A549 (cell line): ENCODE results near the gene MYO9A. TPM values are rescaled to one million over a fixed set of nuclear protein-coding genes. Genes with fewer than 3 reads are reported as not detected.

Source experiments
- ATAC-seq, 2 experiments: fragments of 200-7000 bp in 1 of 2; fragments of >200 bp in 1 of 2; cut with Nextera tagmentation in 1 of 2; cut with Tn5 transposase in 1 of 2; 3 replicates each; pipeline versions ENCODE4 v1.8.0 to v1.9.1; 2018 to 2020; ENCODE audit warnings: mild to moderate bottlenecking in 1 of 2, moderate library complexity in 1 of 2
- CTCF ChIA-PET: fragments of 300-600 bp; sonication (Branson Sonifier 250); formaldehyde crosslinking; extraction: SDS; loops from one replicate; lab custom pipeline; 2021; ENCODE audit warnings: antibody characterized with exemption, inconsistent platforms; lab: Yijun Ruan, JAX
- POLR2A ChIA-PET: fragments of 350-600 bp; formaldehyde crosslinking; extraction: SDS; loops from one replicate; lab custom pipeline; 2021; ENCODE audit warnings: antibody characterized with exemption, inconsistent platforms; lab: Yijun Ruan, JAX
- DNase-seq, 2 experiments: peaks; one replicate each; pipeline versions ENCODE4 v3.0.0 to v3.0.0-alpha.2; 2011 to 2016; ENCODE audit warnings: low read depth in 1 of 2, low spot score in 1 of 2
- FAIRE-seq: peaks from 2 replicates; lab custom pipeline; 2011; peaks lifted over from hg19 to GRCh38; lab: Jason Lieb, UNC
- H3K27ac ChIP-seq, 2 experiments: fragments of >200 bp; sonication (Bioruptor Twin); formaldehyde crosslinking; 3 replicates each; pipeline ENCODE4 v1.5.1; 2016 to 2017
- H3K4me1 ChIP-seq: fragments of >200 bp; sonication (Bioruptor Twin); formaldehyde crosslinking; 3 replicates; pipeline ENCODE4 v1.6.1; 2016
- H3K4me2 ChIP-seq: fragments of >200 bp; sonication (Bioruptor Twin); formaldehyde crosslinking; 3 replicates; pipeline ENCODE4 v1.6.1; 2016
- H3K4me3 ChIP-seq: fragments of >200 bp; sonication (Bioruptor Twin); formaldehyde crosslinking; 3 replicates; pipeline ENCODE4 v1.5.1; 2016
- H3K9me3 ChIP-seq: fragments of >200 bp; sonication (Bioruptor Twin); formaldehyde crosslinking; 3 replicates; pipeline ENCODE4 v1.6.1; 2016
- CBX2 ChIP-seq: fragments of 200-600 bp; sonication (generic); IDR thresholded peaks from 2 replicates; pipeline ENCODE4 v1.6.1; 2016; ENCODE audit warnings: low read depth, mild to moderate bottlenecking, borderline replicate concordance
- CBX8 ChIP-seq: fragments of 200-600 bp; sonication (generic); IDR thresholded peaks from 2 replicates; pipeline ENCODE4 v1.6.1; 2016
- CEBPB ChIP-seq, 2 experiments: fragments of >200 bp in 1 of 2; sonication (Bioruptor Twin) in 1 of 2; formaldehyde crosslinking in 1 of 2; IDR thresholded peaks; 2 replicates each; pipeline ENCODE4 v1.6.1; 2012 to 2016
- EHF ChIP-seq: fragments of 250-450 bp; sonication (Bioruptor Pico); IDR thresholded peaks from 2 replicates; pipeline ENCODE4 v1.5.0; 2020; ENCODE audit warnings: mild to moderate bottlenecking
- EP300 ChIP-seq, 2 experiments: fragments of >200 bp; sonication (Bioruptor Twin); formaldehyde crosslinking; IDR thresholded peaks; 2 replicates in 1 of 2; 3 replicates in 1 of 2; pipeline ENCODE4 v1.6.1; 2016 to 2017
- GATA3 ChIP-seq: IDR thresholded peaks from 2 replicates; pipeline ENCODE4 v1.6.1; 2012; ENCODE audit warnings: borderline replicate concordance
- HEYL ChIP-seq: fragments of 250-450 bp; sonication (Bioruptor Pico); IDR thresholded peaks from 2 replicates; pipeline ENCODE4 v1.8.0; 2021; ENCODE audit warnings: mild to moderate bottlenecking, moderate library complexity
- HOXA7 ChIP-seq: fragments of 250-450 bp; sonication (Bioruptor Pico); IDR thresholded peaks from 2 replicates; pipeline ENCODE4 v1.5.0; 2020; ENCODE audit warnings: mild to moderate bottlenecking, moderate library complexity
- HOXB13 ChIP-seq: fragments of 250-450 bp; sonication (Bioruptor Pico); IDR thresholded peaks from 2 replicates; pipeline ENCODE4 v1.5.0; 2020; ENCODE audit warnings: low read depth, mild to moderate bottlenecking, moderate library complexity
- KDM1A ChIP-seq: fragments of 200-600 bp; sonication (generic); IDR thresholded peaks from 2 replicates; pipeline ENCODE4 v1.6.1; 2016; ENCODE audit warnings: low read depth, mild to moderate bottlenecking
- MAFK ChIP-seq: fragments of 450-650 bp; IDR thresholded peaks from 2 replicates; pipeline ENCODE4 v1.6.1; 2014; ENCODE audit not compliant: partially characterized antibody
- MYC ChIP-seq: IDR thresholded peaks from 2 replicates; pipeline ENCODE4 v1.6.1; 2012; ENCODE audit warnings: mild to moderate bottlenecking, inconsistent platforms, low read length, improper control_type of control experiment, borderline replicate concordance
- NFE2L2 ChIP-seq: fragments of 150-350 bp; conservative IDR thresholded peaks from 2 replicates; pipeline ENCODE4 v1.6.1; 2014; ENCODE audit warnings: low read length
- NPAS2 ChIP-seq: fragments of 250-450 bp; sonication (Bioruptor Pico); IDR thresholded peaks from 2 replicates; pipeline ENCODE4 v1.8.0; 2022; ENCODE audit warnings: mild to moderate bottlenecking, moderate library complexity, borderline replicate concordance
- NR3C1 ChIP-seq: fragments of >200 bp; sonication (Bioruptor Twin); formaldehyde crosslinking; IDR thresholded peaks from 3 replicates; pipeline ENCODE4 v1.6.1; 2017
- PHF8 ChIP-seq: fragments of 200-600 bp; sonication (generic); IDR thresholded peaks from 2 replicates; pipeline ENCODE4 v1.6.1; 2016; ENCODE audit warnings: low read depth, mild to moderate bottlenecking, antibody characterized with exemption, moderate library complexity, borderline replicate concordance
- RAD21 ChIP-seq, 2 experiments: fragments of >200 bp in 1 of 2; sonication (Bioruptor Twin) in 1 of 2; formaldehyde crosslinking in 1 of 2; IDR thresholded peaks in 1 of 2; conservative IDR thresholded peaks in 1 of 2; 2 replicates in 1 of 2; 3 replicates in 1 of 2; pipeline ENCODE4 v1.6.1; 2012 to 2018; ENCODE audit warnings: inconsistent platforms in 1 of 2
- RARB ChIP-seq: fragments of 250-450 bp; sonication (Bioruptor Pico); IDR thresholded peaks from 2 replicates; pipeline ENCODE4 v1.8.0; 2021; ENCODE audit warnings: mild to moderate bottlenecking, moderate library complexity
- RFX5 ChIP-seq: fragments of 450-650 bp; IDR thresholded peaks from 2 replicates; pipeline ENCODE4 v1.7.1; 2014; ENCODE audit warnings: antibody characterized with exemption, mild to moderate bottlenecking, moderate library complexity
- RNF2 ChIP-seq: fragments of 200-600 bp; sonication (generic); IDR thresholded peaks from 2 replicates; pipeline ENCODE4 v1.6.1; 2016; ENCODE audit warnings: low read depth, mild to moderate bottlenecking, antibody characterized with exemption, moderate library complexity, borderline replicate concordance
- SMC3 ChIP-seq: fragments of >200 bp; sonication (Bioruptor Twin); formaldehyde crosslinking; IDR thresholded peaks from 3 replicates; pipeline ENCODE4 v1.6.1; 2018; ENCODE audit warnings: inconsistent platforms
- TFCP2L1 ChIP-seq: fragments of 250-450 bp; sonication (Bioruptor Pico); IDR thresholded peaks from 2 replicates; pipeline ENCODE4 v1.5.0; 2021; ENCODE audit warnings: mild to moderate bottlenecking
- ZC3H11A ChIP-seq: fragments of 450-650 bp; IDR thresholded peaks from 2 replicates; pipeline ENCODE4 v1.6.1; 2014; ENCODE audit warnings: antibody characterized with exemption, mild to moderate bottlenecking
- ZFP36 ChIP-seq: fragments of 450-650 bp; IDR thresholded peaks from 2 replicates; pipeline ENCODE4 v1.6.1; 2014; ENCODE audit warnings: borderline replicate concordance; ENCODE audit not compliant: partially characterized antibody
- ZNF302 ChIP-seq: fragments of 250-450 bp; sonication (Bioruptor Pico); IDR thresholded peaks from 2 replicates; pipeline ENCODE4 v1.9.0; 2021; ENCODE audit warnings: inconsistent platforms, mild to moderate bottlenecking, moderate library complexity
- WGBS: methylation state at CpG from one replicate; pipeline ENCODE4 v1.1.6; 2017; ENCODE audit errors: missing lambda C conversion rate; 5-methylcytosine and 5-hydroxymethylcytosine counted together
- polyA plus RNA-seq, 4 experiments: library from polyadenylated mRNA; depleted of rRNA in 3 of 4; stranded (reverse); fragments of >200 nt; fragmentation: RNase III in 1 of 4; extraction: RNeasy Plus Mini Kit Qiagen cat#74134 plus additional on column Dnase treatment in 1 of 4; gene quantifications; 2 replicates in 3 of 4; 3 replicates in 1 of 4; pipeline ENCODE4 v1.2.3, GENCODE V29; 2011 to 2017
- TF ChIP-seq, protein P1 (sequence below): fragments of 450-650 bp; IDR thresholded peaks from 2 replicates; pipeline ENCODE4 v1.6.1; 2014; ENCODE audit warnings: antibody characterized with exemption
- TF ChIP-seq, protein P2 (sequence below): IDR thresholded peaks from 2 replicates; pipeline ENCODE4 v1.6.1; 2012
- TF ChIP-seq, protein P3 (sequence below): fragments of >200 bp; sonication (Bioruptor Twin); formaldehyde crosslinking; IDR thresholded peaks from 3 replicates; pipeline ENCODE4 v1.6.1; 2016
- TF ChIP-seq, protein P4 (sequence below): fragments of 250-450 bp; sonication (Bioruptor Pico); IDR thresholded peaks from 2 replicates; pipeline ENCODE4 v1.5.0; 2021; ENCODE audit warnings: mild to moderate bottlenecking, moderate library complexity, borderline replicate concordance
- TF ChIP-seq, protein P5 (sequence below): fragments of >200 bp; sonication (Bioruptor Twin); formaldehyde crosslinking; IDR thresholded peaks from 2 replicates; pipeline ENCODE4 v1.6.1; 2016
- TF ChIP-seq, protein P6 (sequence below): fragments of 150-350 bp; IDR thresholded peaks from 2 replicates; pipeline ENCODE4 v1.6.1; 2014; ENCODE audit warnings: low read depth, mild to moderate bottlenecking, low read length
- TF ChIP-seq, protein P7 (sequence below): IDR thresholded peaks from 2 replicates; pipeline ENCODE4 v1.6.1; 2012

The MYO9A gene
- polyA plus RNA-seq, 2 of the 4 experiments (the other 2 are of a cell fraction), result 5.9 to 21.9 TPM

DNA sequence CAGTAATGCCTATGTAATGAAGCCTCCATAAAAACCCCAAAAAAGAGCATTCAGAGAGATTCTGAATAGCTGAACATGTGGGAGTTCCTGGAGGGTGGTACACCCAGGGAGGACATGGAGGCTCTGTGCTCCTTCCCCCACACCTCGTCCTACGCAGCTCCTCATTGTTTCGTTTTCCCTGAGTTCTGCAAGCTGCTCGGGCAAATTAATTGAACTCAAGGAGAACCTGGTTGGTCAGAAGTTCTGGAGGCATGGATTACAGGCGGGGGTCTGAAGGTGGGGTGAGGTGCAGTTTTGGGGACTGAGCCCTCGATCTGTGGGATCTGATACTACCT, 142.2 kb downstream of the MYO9A start:
- TF ChIP-seq, protein P1, sequence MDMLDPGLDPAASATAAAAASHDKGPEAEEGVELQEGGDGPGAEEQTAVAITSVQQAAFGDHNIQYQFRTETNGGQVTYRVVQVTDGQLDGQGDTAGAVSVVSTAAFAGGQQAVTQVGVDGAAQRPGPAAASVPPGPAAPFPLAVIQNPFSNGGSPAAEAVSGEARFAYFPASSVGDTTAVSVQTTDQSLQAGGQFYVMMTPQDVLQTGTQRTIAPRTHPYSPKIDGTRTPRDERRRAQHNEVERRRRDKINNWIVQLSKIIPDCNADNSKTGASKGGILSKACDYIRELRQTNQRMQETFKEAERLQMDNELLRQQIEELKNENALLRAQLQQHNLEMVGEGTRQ, result no peak
- TF ChIP-seq ZNF302 (CRISPR knock-in tag) (no peak), RFX5 (no peak), EHF (CRISPR knock-in tag) (no peak), HOXB13 (CRISPR knock-in tag) (no peak), NR3C1 (no peak), GATA3 (no peak), HOXA7 (CRISPR knock-in tag) (no peak), RNF2 (no peak), ZC3H11A (no peak), CBX2 (no peak), NPAS2 (CRISPR knock-in tag) (no peak), NFE2L2 (no peak), CBX8 (no peak), KDM1A (no peak)
- TF ChIP-seq, protein P2, sequence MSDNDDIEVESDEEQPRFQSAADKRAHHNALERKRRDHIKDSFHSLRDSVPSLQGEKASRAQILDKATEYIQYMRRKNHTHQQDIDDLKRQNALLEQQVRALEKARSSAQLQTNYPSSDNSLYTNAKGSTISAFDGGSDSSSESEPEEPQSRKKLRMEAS, result no peak
- TF ChIP-seq, protein P3, sequence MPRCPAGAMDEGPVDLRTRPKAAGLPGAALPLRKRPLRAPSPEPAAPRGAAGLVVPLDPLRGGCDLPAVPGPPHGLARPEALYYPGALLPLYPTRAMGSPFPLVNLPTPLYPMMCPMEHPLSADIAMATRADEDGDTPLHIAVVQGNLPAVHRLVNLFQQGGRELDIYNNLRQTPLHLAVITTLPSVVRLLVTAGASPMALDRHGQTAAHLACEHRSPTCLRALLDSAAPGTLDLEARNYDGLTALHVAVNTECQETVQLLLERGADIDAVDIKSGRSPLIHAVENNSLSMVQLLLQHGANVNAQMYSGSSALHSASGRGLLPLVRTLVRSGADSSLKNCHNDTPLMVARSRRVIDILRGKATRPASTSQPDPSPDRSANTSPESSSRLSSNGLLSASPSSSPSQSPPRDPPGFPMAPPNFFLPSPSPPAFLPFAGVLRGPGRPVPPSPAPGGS, result no peak
- TF ChIP-seq, protein P4, sequence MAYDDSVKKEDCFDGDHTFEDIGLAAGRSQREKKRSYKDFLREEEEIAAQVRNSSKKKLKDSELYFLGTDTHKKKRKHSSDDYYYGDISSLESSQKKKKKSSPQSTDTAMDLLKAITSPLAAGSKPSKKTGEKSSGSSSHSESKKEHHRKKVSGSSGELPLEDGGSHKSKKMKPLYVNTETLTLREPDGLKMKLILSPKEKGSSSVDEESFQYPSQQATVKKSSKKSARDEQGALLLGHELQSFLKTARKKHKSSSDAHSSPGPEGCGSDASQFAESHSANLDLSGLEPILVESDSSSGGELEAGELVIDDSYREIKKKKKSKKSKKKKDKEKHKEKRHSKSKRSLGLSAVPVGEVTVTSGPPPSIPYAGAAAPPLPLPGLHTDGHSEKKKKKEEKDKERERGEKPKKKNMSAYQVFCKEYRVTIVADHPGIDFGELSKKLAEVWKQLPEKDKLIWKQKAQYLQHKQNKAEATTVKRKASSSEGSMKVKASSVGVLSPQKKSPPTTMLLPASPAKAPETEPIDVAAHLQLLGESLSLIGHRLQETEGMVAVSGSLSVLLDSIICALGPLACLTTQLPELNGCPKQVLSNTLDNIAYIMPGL (CRISPR knock-in tag), result no peak
- TF ChIP-seq, protein P5, sequence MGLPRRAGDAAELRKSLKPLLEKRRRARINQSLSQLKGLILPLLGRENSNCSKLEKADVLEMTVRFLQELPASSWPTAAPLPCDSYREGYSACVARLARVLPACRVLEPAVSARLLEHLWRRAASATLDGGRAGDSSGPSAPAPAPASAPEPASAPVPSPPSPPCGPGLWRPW, result no peak
- TF ChIP-seq, protein P6, sequence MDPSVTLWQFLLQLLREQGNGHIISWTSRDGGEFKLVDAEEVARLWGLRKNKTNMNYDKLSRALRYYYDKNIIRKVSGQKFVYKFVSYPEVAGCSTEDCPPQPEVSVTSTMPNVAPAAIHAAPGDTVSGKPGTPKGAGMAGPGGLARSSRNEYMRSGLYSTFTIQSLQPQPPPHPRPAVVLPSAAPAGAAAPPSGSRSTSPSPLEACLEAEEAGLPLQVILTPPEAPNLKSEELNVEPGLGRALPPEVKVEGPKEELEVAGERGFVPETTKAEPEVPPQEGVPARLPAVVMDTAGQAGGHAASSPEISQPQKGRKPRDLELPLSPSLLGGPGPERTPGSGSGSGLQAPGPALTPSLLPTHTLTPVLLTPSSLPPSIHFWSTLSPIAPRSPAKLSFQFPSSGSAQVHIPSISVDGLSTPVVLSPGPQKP, result no peak
- CTCF ChIA-PET, result interaction anchor here (2.0 to 2.2 kb wide), 2 partner anchors 8 to 181 kb away, joined by 5 to 6 read pairs; no protein-coding TSS in a partner anchor
- 77% methylated on average over 6 of the region's 6 CpGs for WGBS

DNA sequence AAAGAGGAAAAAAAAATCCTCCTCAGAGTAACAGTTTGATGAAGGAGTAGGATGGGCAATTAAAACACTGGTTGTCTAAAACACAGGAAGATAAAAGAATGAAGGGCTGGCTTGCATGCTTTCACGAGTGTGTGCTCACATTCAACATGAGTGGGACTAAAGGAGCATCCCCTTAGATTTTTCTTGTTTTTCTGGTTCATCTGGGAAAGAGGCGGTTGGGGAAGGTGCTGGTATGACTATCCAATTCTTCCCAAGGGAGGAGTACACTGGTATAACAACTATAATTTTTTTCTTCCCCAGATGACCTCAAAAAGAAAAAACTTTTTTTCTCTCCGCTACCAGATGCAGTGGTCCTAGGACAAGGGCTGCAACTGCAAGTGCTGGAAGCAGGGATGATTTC, 143.7 kb downstream of the MYO9A start:
- 89% methylated on average over 3 of the region's 3 CpGs for WGBS
- TF ChIP-seq TFCP2L1 (CRISPR knock-in tag) (no peak), RAD21 (conservative IDR thresholded peaks at IDR 0.05 in 1 of 2, IDR thresholded peaks at IDR 0.05 in 1 of 2) (no peak), CEBPB (IDR thresholded peaks at IDR 0.05) (no peak), ZFP36 (no peak), EP300 (IDR thresholded peaks at IDR 0.05) (no peak), PHF8 (no peak), HEYL (CRISPR knock-in tag) (no peak), MAFK (no peak), SMC3 (no peak), RFX5 (no peak), HOXB13 (CRISPR knock-in tag) (no peak), MYC (no peak), RARB (CRISPR knock-in tag) (no peak), CBX2 (no peak)
- TF ChIP-seq, protein P7, sequence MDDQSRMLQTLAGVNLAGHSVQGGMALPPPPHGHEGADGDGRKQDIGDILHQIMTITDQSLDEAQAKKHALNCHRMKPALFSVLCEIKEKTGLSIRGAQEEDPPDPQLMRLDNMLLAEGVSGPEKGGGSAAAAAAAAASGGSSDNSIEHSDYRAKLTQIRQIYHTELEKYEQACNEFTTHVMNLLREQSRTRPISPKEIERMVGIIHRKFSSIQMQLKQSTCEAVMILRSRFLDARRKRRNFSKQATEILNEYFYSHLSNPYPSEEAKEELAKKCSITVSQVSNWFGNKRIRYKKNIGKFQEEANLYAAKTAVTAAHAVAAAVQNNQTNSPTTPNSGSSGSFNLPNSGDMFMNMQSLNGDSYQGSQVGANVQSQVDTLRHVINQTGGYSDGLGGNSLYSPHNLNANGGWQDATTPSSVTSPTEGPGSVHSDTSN, result no peak
- TF ChIP-seq, protein P6, result no peak

More for the DNA sequence above, 142.2 kb downstream of the MYO9A start:
- FAIRE-seq (no peak), ATAC-seq (no peak), DNase-seq (no peak)
- H3K4me3 ChIP-seq, result no peak overlapping the region
- POLR2A ChIA-PET, result no interaction called here
- H3K9me3 ChIP-seq, result no peaks in the 10 kb centered on the region
- no peak overlapping the region for H3K27ac ChIP-seq
- no peak overlapping the region for H3K4me2 ChIP-seq
- no peaks in the 10 kb centered on the region for H3K4me1 ChIP-seq

More for the DNA sequence above, 143.7 kb downstream of the MYO9A start:
- no peaks in the 10 kb centered on the region for H3K4me1 ChIP-seq
- DNase-seq (no peak), FAIRE-seq (no peak), ATAC-seq (no peak)
- no peak overlapping the region for H3K4me3 ChIP-seq
- no peak overlapping the region for H3K27ac ChIP-seq
- ChIA-PET CTCF (interaction anchor here (2.0 kb wide), 1 partner anchor 10 kb away, joined by 5 read pairs; no protein-coding TSS in a partner anchor), POLR2A (no interaction called here)
- no peak overlapping the region for H3K4me2 ChIP-seq
- H3K9me3 ChIP-seq, result no peaks in the 10 kb centered on the region
